HCT116 (cell line): ENCODE measurements around the gene IL1RAPL2. TPM values are rescaled to one million over a fixed set of nuclear protein-coding genes. Genes with fewer than 3 reads are reported as not detected.

ENCODE experiments used
- ATAC-seq: fragments of 200-7000 bp; cut with Tn5 transposase; 2 replicates; pipeline ENCODE4 v1.9.1; 2020; ENCODE audit warnings: mild to moderate bottlenecking, moderate library complexity
- BruUV-seq: library from RNA; stranded (reverse); fragments of 400-500 nt; replicated peaks from 2 replicates; lab custom pipeline; 2021; lab: Mats Ljungman, UMichigan
- CTCF ChIA-PET: fragments of 300-600 bp; sonication (Branson Sonifier 250); formaldehyde crosslinking; loops from one replicate; lab custom pipeline; 2021; ENCODE audit warnings: antibody characterized with exemption; lab: Charles Lee
- POLR2A ChIA-PET: fragments of 300-600, 350-600 bp; sonication (Branson Sonifier 250); formaldehyde crosslinking; loops from one replicate; lab custom pipeline; 2021; ENCODE audit warnings: antibody characterized with exemption; lab: Charles Lee
- RAD21 ChIA-PET, 2 experiments: fragments of 300-600 bp; sonication (Branson Sonifier 250); formaldehyde crosslinking; loops; one replicate each; lab custom pipeline; 2023; ENCODE audit warnings: low total read pairs in 2 of 2; ENCODE audit not compliant: uncharacterized antibody in 2 of 2, unreplicated experiment in 2 of 2, low non-redundant PET in 1 of 2; lab: Charles Lee
- DNase-seq: peaks from one replicate; pipeline ENCODE4 v3.0.0-alpha.2; 2010; ENCODE audit warnings: low read depth, low spot score
- H2AFZ ChIP-seq: fragments of 200-600 bp; shearing (Covaris generic), sonication (generic); 2 replicates; pipeline ENCODE4 v1.6.1; 2017; ENCODE audit warnings: low read depth, mixed run types, mixed read lengths, antibody characterized with exemption, low read length; ENCODE audit not compliant: poor library complexity, severe bottlenecking
- H3K27ac ChIP-seq: 2 replicates; pipeline ENCODE4 v1.5.1; 2012; ENCODE audit warnings: low read depth, low read length
- H3K27me3 ChIP-seq: fragments of 200-600 bp; sonication (generic); 2 replicates; pipeline ENCODE4 v1.6.1; 2016; ENCODE audit warnings: mixed run types, low read length, mixed read lengths; ENCODE audit not compliant: insufficient read depth
- H3K36me3 ChIP-seq, 2 experiments: fragments of 200-500 bp in 1 of 2; fragments of 200-600 bp in 1 of 2; sonication (Bioruptor generic) in 1 of 2; sonication (generic) in 1 of 2; 2 replicates each; pipeline versions ENCODE4 v1.5.1 to v1.6.1; 2014 to 2016; ENCODE audit warnings: low read length in 2 of 2, inconsistent platforms in 1 of 2, mixed read lengths in 1 of 2, mixed run types in 1 of 2; ENCODE audit not compliant: insufficient read depth in 2 of 2, control insufficient read depth in 1 of 2
- H3K4me1 ChIP-seq, 2 experiments: fragments of 200-600 bp in 1 of 2; sonication (generic) in 1 of 2; 2 replicates each; pipeline versions ENCODE4 v1.5.1 to v1.6.1; 2012 to 2017; ENCODE audit warnings: low read length in 2 of 2, inconsistent platforms in 1 of 2, mild to moderate bottlenecking in 1 of 2, mixed read lengths in 1 of 2, mixed run types in 1 of 2, moderate library complexity in 1 of 2; ENCODE audit not compliant: insufficient read depth in 2 of 2, control insufficient read depth in 1 of 2
- H3K4me2 ChIP-seq: fragments of 200-600 bp; sonication (generic); 2 replicates; pipeline ENCODE4 v1.6.1; 2017; ENCODE audit warnings: mixed run types, low read length, mixed read lengths
- H3K4me3 ChIP-seq, 2 experiments: fragments of 200-600 bp in 1 of 2; sonication (generic) in 1 of 2; replicated peaks in 1 of 2; 2 replicates each; pipeline ENCODE4 v1.5.1; 2011 to 2016; ENCODE audit warnings: low read length in 2 of 2, control low read depth in 1 of 2, low read depth in 1 of 2, mild to moderate bottlenecking in 1 of 2, mixed read lengths in 1 of 2, mixed run types in 1 of 2
- H3K79me2 ChIP-seq: fragments of 200-600 bp; sonication (generic); 2 replicates; pipeline ENCODE4 v1.6.1; 2017; ENCODE audit warnings: mild to moderate bottlenecking, mixed run types, low read length, moderate library complexity, mixed read lengths; ENCODE audit not compliant: insufficient read depth
- H3K9ac ChIP-seq: fragments of 200-600 bp; sonication (generic); 2 replicates; pipeline ENCODE4 v1.6.1; 2016; ENCODE audit warnings: low read length, mixed read lengths
- H3K9me2 ChIP-seq: fragments of 200-600 bp; sonication (generic), shearing (Covaris generic); 2 replicates; pipeline ENCODE4 v1.6.1; 2017; ENCODE audit warnings: mixed run types, mild to moderate bottlenecking, moderate library complexity; ENCODE audit not compliant: insufficient read depth
- H3K9me3 ChIP-seq, 2 experiments: fragments of 200-500 bp in 1 of 2; fragments of 200-600 bp in 1 of 2; sonication (Bioruptor generic) in 1 of 2; sonication (generic) in 1 of 2; 2 replicates each; pipeline ENCODE4 v1.6.1; 2014 to 2017; ENCODE audit warnings: low read length in 2 of 2, mixed read lengths in 2 of 2, inconsistent platforms in 1 of 2, low read depth in 1 of 2, mild to moderate bottlenecking in 1 of 2, mixed run types in 1 of 2, moderate library complexity in 1 of 2; ENCODE audit not compliant: control insufficient read depth in 1 of 2, insufficient read depth in 1 of 2
- H4K20me1 ChIP-seq: fragments of 200-600 bp; sonication (generic), shearing (Covaris generic); 2 replicates; pipeline ENCODE4 v1.6.1; 2017; ENCODE audit warnings: mixed run types, mild to moderate bottlenecking, moderate library complexity; ENCODE audit not compliant: insufficient read depth
- CBX3 ChIP-seq: IDR thresholded peaks from 2 replicates; pipeline ENCODE4 v1.6.1; 2012; ENCODE audit warnings: low read depth
- CEBPB ChIP-seq: IDR thresholded peaks from 2 replicates; pipeline ENCODE4 v1.6.1; 2012; ENCODE audit warnings: low read depth
- CTCF ChIP-seq, 3 experiments: fragments of 200-600 bp in 1 of 3; sonication (generic) in 1 of 3; IDR thresholded peaks in 2 of 3; conservative IDR thresholded peaks in 1 of 3; 2 replicates each; pipeline ENCODE4 v1.5.1; 2012 to 2017; ENCODE audit warnings: low read depth in 2 of 3, low read length in 2 of 3, antibody characterized with exemption in 1 of 3, borderline replicate concordance in 1 of 3, control low read depth in 1 of 3, mild to moderate bottlenecking in 1 of 3, mixed read lengths in 1 of 3, mixed run types in 1 of 3, moderate library complexity in 1 of 3; ENCODE audit not compliant: insufficient read depth in 1 of 3
- EZH2 ChIP-seq: fragments of 200-600 bp; sonication (generic); IDR thresholded peaks from 2 replicates; pipeline ENCODE4 v1.6.1; 2017; ENCODE audit warnings: antibody characterized with exemption, mixed run types
- EZH2phosphoT487 ChIP-seq: fragments of 200-600 bp; IDR thresholded peaks from 2 replicates; pipeline ENCODE4 v1.6.1; 2018; ENCODE audit warnings: antibody characterized with exemption, borderline replicate concordance
- MAX ChIP-seq: IDR thresholded peaks from 2 replicates; pipeline ENCODE4 v1.6.1; 2012
- POLR2A ChIP-seq: IDR thresholded peaks from 2 replicates; pipeline ENCODE4 v1.7.0; 2011; ENCODE audit warnings: borderline replicate concordance; ENCODE audit not compliant: insufficient read depth, insufficient read length; ENCODE audit errors: extremely low read depth
- POLR2AphosphoS5 ChIP-seq: IDR thresholded peaks from 2 replicates; pipeline ENCODE4 v1.6.1; 2011; ENCODE audit warnings: mild to moderate bottlenecking, low read depth, low read length, moderate library complexity
- REST ChIP-seq: IDR thresholded peaks from 2 replicates; pipeline ENCODE4 v1.6.1; 2012; ENCODE audit warnings: low read depth
- SRF ChIP-seq: IDR thresholded peaks from 2 replicates; pipeline ENCODE4 v1.6.1; 2012; ENCODE audit warnings: low read depth
- YY1 ChIP-seq: IDR thresholded peaks from 2 replicates; pipeline ENCODE4 v1.6.1; 2011; ENCODE audit warnings: low read length, low read depth, moderate library complexity, mild to moderate bottlenecking; ENCODE audit not compliant: insufficient replicate concordance; ENCODE audit errors: extremely low read depth
- ZBTB33 ChIP-seq: IDR thresholded peaks from 2 replicates; pipeline ENCODE4 v1.6.1; 2011; ENCODE audit warnings: mild to moderate bottlenecking, low read length, moderate library complexity; ENCODE audit not compliant: insufficient replicate concordance; ENCODE audit errors: extremely low read depth
- ZFX ChIP-seq: fragments of 450-650 bp; IDR thresholded peaks from 2 replicates; pipeline ENCODE4 v1.6.1; 2017
- intact Hi-C: fragments of 100-400 bp; cut with micrococcal nuclease; formaldehyde crosslinking; loops from 2 replicates; pipeline ENCODE4 v1.10.0; 2022
- total RNA-seq: library from RNA; stranded (reverse); gene quantifications from one replicate; pipeline ENCODE4 v1.2.1, GENCODE V29; 2021; ENCODE audit not compliant: unreplicated experiment

IL1RAPL2 gene
- total RNA-seq, 1 experiment from 2014 or later = not detected

GRCh38 chrX:104647084-104647483 lies 81.1 kb downstream of the IL1RAPL2 start (continued):
- no peak for TF ChIP-seq EZH2phosphoT487
- TF ChIP-seq, all 23 proteins: peak for 0

- Histone ChIP-seq H4K20me1 (no peaks in the 10 kb centered on the region), H3K9me2 (no peaks in the 10 kb centered on the region), H3K27me3 (no peaks in the 10 kb centered on the region), H3K36me3 (no peaks in the 10 kb centered on the region), H3K4me3 (no peak overlapping the region), H3K4me2 (no peak overlapping the region), H3K79me2 (no peaks in the 10 kb centered on the region), H3K9ac (no peak overlapping the region), H3K27ac (no peak overlapping the region), H3K9me3 (no peaks in the 10 kb centered on the region), H2AFZ (no peak overlapping the region), H3K4me1 (no peaks in the 10 kb centered on the region)
- TF ChIP-seq ZFX (no peak), CEBPB (no peak), ZBTB33 (no peak), POLR2A (no peak), REST (no peak), SRF (no peak), EZH2 (no peak), YY1 (no peak), CBX3 (no peak), POLR2AphosphoS5 (no peak), CTCF (IDR thresholded peaks at IDR 0.05 in 2 of 3, conservative IDR thresholded peaks at IDR 0.05 in 1 of 3; ENCODE audit: borderline replicate concordance in 1 of 3, insufficient read depth in 1 of 3, low read depth in 2 of 3, low read length in 2 of 3) (no peak), EZH2phosphoT487 (no peak), MAX (no peak)
- DNase-seq (no peak), ATAC-seq (no peak)
- ChIA-PET CTCF (no interaction called here), RAD21 (no interaction called here), POLR2A (no interaction called here)
- no TSS peak for BruUV-seq
- intact Hi-C loops = no loop called here
These were observed 93.2 kb downstream of the IL1RAPL2 start for GRCh38 chrX:104659005-104659744.
